ENCODE data around the gene TBC1D5. TPM values are rescaled to one million over a fixed set of nuclear protein-coding genes. Genes with fewer than 3 reads are reported as not detected.

Gene TBC1D5
- polyA plus RNA-seq, 6 donors from 2014 or later, result 54.7 to 83.0 (median 73.6) TPM

GRCh38 chr3:17187589-17188184 lies 554.7 kb downstream of the TBC1D5 start:
- H3K4me3 Mint-ChIP-seq, result no peak overlapping the region
- peaks cover 6 to 18% of the 10 kb centered on the region in 2 donors for H3K36me3 Mint-ChIP-seq
- H3K4me1 Mint-ChIP-seq, result peaks cover 16 to 28% (median 17%) of the 10 kb centered on the region in 3 donors
- H3K9me3 Mint-ChIP-seq, result no peaks in the 10 kb centered on the region
- ATAC-seq (ENCODE audit: low read depth in 2 of 2) (no peak), DNase-seq (no peak)
- peak overlapping the region in 3 of 6 donors; percentile 11 to 51 (median 14) for H3K27ac Mint-ChIP-seq
- no peaks in the 10 kb centered on the region for H3K27me3 Mint-ChIP-seq

GRCh38 chr3:17183951-17184550 lies 558.4 kb downstream of the TBC1D5 start:
- Mint-ChIP-seq H3K4me3 (no peak overlapping the region), H3K36me3 (peaks cover 11 to 20% of the 10 kb centered on the region in 2 donors), H3K27ac (peak overlapping the region in 1 of 6 donors; percentile 77), H3K4me1 (peaks cover 13 to 30% (median 15%) of the 10 kb centered on the region in 3 donors), H3K27me3 (no peaks in the 10 kb centered on the region), H3K9me3 (no peaks in the 10 kb centered on the region)
- DNase-seq, result no peak
- no peak for ATAC-seq (ENCODE audit: low read depth in 2 of 2)

- H3K36me3 Mint-ChIP-seq, result peaks cover 11 to 20% of the 10 kb centered on the region in 2 donors
- H3K27ac Mint-ChIP-seq, result peak overlapping the region in 4 of 6 donors; percentile 45 to 77 (median 63)
- H3K4me1 Mint-ChIP-seq, result peaks cover 13 to 30% (median 15%) of the 10 kb centered on the region in 3 donors
- no peaks in the 10 kb centered on the region for H3K9me3 Mint-ChIP-seq
- no peaks in the 10 kb centered on the region for H3K27me3 Mint-ChIP-seq
- no peak for ATAC-seq (ENCODE audit: low read depth in 2 of 2)
- H3K4me3 Mint-ChIP-seq, result peak overlapping the region in 1 of 8 donors; percentile 21
- DNase-seq, result no peak
Measured at GRCh38 chr3:17182166-17182565, 560.3 kb downstream of the TBC1D5 start.

GRCh38 chr3:17181413-17181907 lies 561.0 kb downstream of the TBC1D5 start:
- peak; percentile 41 to 46 for ATAC-seq (ENCODE audit: low read depth in 2 of 2)
- Mint-ChIP-seq H3K27me3 (no peaks in the 10 kb centered on the region), H3K4me3 (peak overlapping the region in 1 of 8 donors; percentile 19), H3K4me1 (peaks cover 13 to 30% (median 15%) of the 10 kb centered on the region in 3 donors), H3K9me3 (no peaks in the 10 kb centered on the region), H3K27ac (peak overlapping the region in 4 of 6 donors; percentile 24 to 77 (median 62)), H3K36me3 (peaks cover 14 to 20% of the 10 kb centered on the region in 2 donors)
- no peak for DNase-seq

- Mint-ChIP-seq H3K27ac (peak overlapping the region; percentile 41 to 87 (median 85)), H3K36me3 (peaks cover 20 to 21% of the 10 kb centered on the region in 2 donors)
Measured at GRCh38 chr3:17179381-17180205, 562.8 kb downstream of the TBC1D5 start.

GRCh38 chr3:17176757-17177156 lies 565.7 kb downstream of the TBC1D5 start:
- H3K4me1 Mint-ChIP-seq, result peaks cover 4 to 17% (median 4%) of the 10 kb centered on the region in 3 donors
- H3K4me3 Mint-ChIP-seq, result no peak overlapping the region
- no peaks in the 10 kb centered on the region for H3K9me3 Mint-ChIP-seq
- H3K36me3 Mint-ChIP-seq, result peaks cover 19 to 24% of the 10 kb centered on the region in 2 donors
- H3K27me3 Mint-ChIP-seq, result no peaks in the 10 kb centered on the region
- DNase-seq (no peak), ATAC-seq (ENCODE audit: low read depth in 2 of 2) (no peak)
- H3K27ac Mint-ChIP-seq, result peak overlapping the region in 3 of 6 donors; percentile 11 to 79 (median 44)

More at GRCh38 chr3:17179381-17180205, 562.8 kb downstream of the TBC1D5 start:
- Mint-ChIP-seq H3K9me3 (no peaks in the 10 kb centered on the region), H3K27me3 (no peaks in the 10 kb centered on the region), H3K4me1 (peaks cover 13 to 30% (median 15%) of the 10 kb centered on the region in 3 donors), H3K4me3 (peak overlapping the region in 3 of 8 donors; percentile 15 to 48 (median 35))
- DNase-seq, result peak; percentile 58
- ATAC-seq (ENCODE audit: low read depth in 2 of 2), result peak; percentile 94 to 96

GRCh38 chr3:17175187-17175807 lies 567.1 kb downstream of the TBC1D5 start:
- no peak overlapping the region for H3K4me3 Mint-ChIP-seq
- H3K4me1 Mint-ChIP-seq, result peaks cover 0 to 5% (median 4%) of the 10 kb centered on the region in 3 donors
- ATAC-seq (ENCODE audit: low read depth in 2 of 2) (no peak), DNase-seq (no peak)
- peak overlapping the region in 1 of 6 donors; percentile 54 for H3K27ac Mint-ChIP-seq
- H3K27me3 Mint-ChIP-seq, result no peaks in the 10 kb centered on the region
- peaks cover 16 to 19% of the 10 kb centered on the region in 2 donors for H3K36me3 Mint-ChIP-seq
- H3K9me3 Mint-ChIP-seq, result no peaks in the 10 kb centered on the region

GRCh38 chr3:17166369-17166768 lies 576.1 kb downstream of the TBC1D5 start:
- ATAC-seq (ENCODE audit: low read depth in 2 of 2) (no peak), DNase-seq (no peak)
- H3K36me3 Mint-ChIP-seq, result peaks cover 38 to 45% of the 10 kb centered on the region in 2 donors
- no peak overlapping the region for H3K27ac Mint-ChIP-seq
- no peaks in the 10 kb centered on the region for H3K4me1 Mint-ChIP-seq
- no peak overlapping the region for H3K4me3 Mint-ChIP-seq
- no peaks in the 10 kb centered on the region for H3K9me3 Mint-ChIP-seq
- H3K27me3 Mint-ChIP-seq, result no peaks in the 10 kb centered on the region

- Mint-ChIP-seq H3K4me1 (no peaks in the 10 kb centered on the region), H3K9me3 (no peaks in the 10 kb centered on the region), H3K4me3 (no peak overlapping the region), H3K36me3 (peaks cover 44 to 50% of the 10 kb centered on the region in 2 donors), H3K27me3 (no peaks in the 10 kb centered on the region), H3K27ac (no peak overlapping the region)
- DNase-seq (no peak), ATAC-seq (ENCODE audit: low read depth in 2 of 2) (no peak)
Measured at GRCh38 chr3:17162116-17162515, 580.3 kb downstream of the TBC1D5 start.

- ATAC-seq (ENCODE audit: low read depth in 2 of 2) (no peak), DNase-seq (no peak)
- Mint-ChIP-seq H3K36me3 (peaks cover 47 to 54% of the 10 kb centered on the region in 2 donors), H3K27ac (peak overlapping the region in 1 of 6 donors; percentile 15), H3K4me3 (no peak overlapping the region), H3K27me3 (no peaks in the 10 kb centered on the region), H3K4me1 (no peaks in the 10 kb centered on the region), H3K9me3 (no peaks in the 10 kb centered on the region)
Measured at GRCh38 chr3:17160597-17160996, 581.8 kb downstream of the TBC1D5 start.

GRCh38 chr3:17158941-17159682 lies 583.3 kb downstream of the TBC1D5 start:
- DNase-seq (no peak), ATAC-seq (ENCODE audit: low read depth in 2 of 2) (no peak)
- Mint-ChIP-seq H3K36me3 (peaks cover 48 to 56% of the 10 kb centered on the region in 2 donors), H3K4me3 (no peak overlapping the region), H3K9me3 (peaks cover 0 to 4% (median 0%) of the 10 kb centered on the region in 7 donors), H3K27ac (peak overlapping the region in 3 of 6 donors; percentile 16 to 76 (median 70)), H3K27me3 (no peaks in the 10 kb centered on the region), H3K4me1 (no peaks in the 10 kb centered on the region)

GRCh38 chr3:17157713-17158112 lies 584.7 kb downstream of the TBC1D5 start:
- no peak overlapping the region for H3K4me3 Mint-ChIP-seq
- peaks cover 2 to 17% (median 9%) of the 10 kb centered on the region in 7 donors for H3K9me3 Mint-ChIP-seq
- H3K4me1 Mint-ChIP-seq, result peaks cover 0 to 2% (median 0%) of the 10 kb centered on the region in 3 donors

More at GRCh38 chr3:17157713-17158112, 584.7 kb downstream of the TBC1D5 start:
- no peak overlapping the region for H3K27ac Mint-ChIP-seq
- no peaks in the 10 kb centered on the region for H3K27me3 Mint-ChIP-seq
- ATAC-seq (ENCODE audit: low read depth in 2 of 2) (no peak), DNase-seq (no peak)
- H3K36me3 Mint-ChIP-seq, result peaks cover 49 to 57% of the 10 kb centered on the region in 2 donors

Measured in naive B cell (primary cell).